Right lung (tissue), 5 donors: ENCODE results near the gene TNS3. TPM values are rescaled to one million over a fixed set of nuclear protein-coding genes. Genes with fewer than 3 reads are reported as not detected.

Experiments
- DNase-seq, 2 donors: peaks; one replicate each; pipeline ENCODE4 v3.0.0-alpha.2; 2013
- polyA plus RNA-seq, 5 donors: library from polyadenylated mRNA; unstranded; fragments of 120-200 nt; gene quantifications; one replicate each; pipeline versions ENCODE4 v1.2.1 to v1.2.3, GENCODE V29; 2013; ENCODE audit warnings: inconsistent platforms in 1 of 5, low replicate concordance in 1 of 5; ENCODE audit not compliant: insufficient read length in 5 of 5, insufficient read depth in 1 of 5

Gene TNS3
- polyA plus RNA-seq, 5 donors = 76.8 to 102 (median 95.4) TPM

DNA sequence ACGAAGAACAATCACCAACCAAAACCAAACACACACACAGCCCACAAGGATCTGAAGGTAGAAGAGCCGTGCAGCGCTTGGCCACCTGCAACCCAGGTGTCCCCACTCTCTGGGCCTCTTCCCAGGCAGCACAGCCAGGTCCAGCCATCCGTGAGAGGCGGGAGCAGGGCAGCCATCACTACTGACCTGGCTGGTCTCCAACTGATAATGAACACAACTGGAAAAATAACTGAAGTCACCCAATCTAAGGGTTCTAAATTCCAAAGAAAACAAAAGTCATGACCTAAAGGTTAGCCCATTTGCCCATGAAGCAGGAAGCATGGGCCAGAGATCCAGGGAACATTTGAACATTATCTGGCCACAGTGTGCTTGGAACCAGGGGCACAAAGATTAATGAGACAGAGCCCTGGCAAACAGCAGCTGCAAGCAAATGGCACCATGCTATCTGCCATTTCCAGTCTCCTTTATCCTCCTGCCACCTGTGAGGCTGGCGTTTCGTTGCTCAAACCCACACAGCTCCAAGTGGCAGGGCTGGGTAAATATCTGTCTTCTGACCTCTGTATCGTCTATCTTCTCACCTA, 207.9 kb downstream of the TNS3 start:
- DNase-seq = no peak

DNA sequence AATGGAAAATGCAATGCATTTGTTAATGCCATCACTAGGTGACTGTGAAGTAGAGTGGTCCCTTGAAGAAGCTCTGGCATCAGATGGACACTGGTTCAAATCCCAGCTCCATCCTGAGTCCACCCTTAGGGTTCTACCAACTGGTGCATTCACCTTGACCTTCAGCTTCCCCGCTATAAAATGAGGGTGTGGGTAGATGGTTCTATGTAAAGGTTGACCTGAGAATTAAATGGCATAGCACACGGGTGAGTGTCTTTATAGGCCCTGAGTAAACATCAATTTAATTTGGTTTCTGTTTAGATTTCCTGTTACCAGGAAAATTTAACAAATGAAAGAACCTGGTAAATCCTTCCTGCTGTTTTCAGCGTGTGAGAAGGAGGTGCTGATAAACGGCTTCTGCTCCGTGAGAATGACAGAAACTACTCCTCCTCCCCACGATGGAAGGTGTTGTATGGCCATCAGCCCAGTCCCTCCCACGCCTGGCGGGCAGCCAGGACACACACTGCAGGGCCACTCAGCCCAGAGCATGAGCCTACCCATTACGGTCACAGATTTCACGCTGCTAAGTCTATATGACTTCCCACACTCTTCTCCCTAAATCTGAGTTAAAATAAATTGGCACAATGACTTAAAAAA, 210.1 kb downstream of the TNS3 start:
- DNase-seq = peak; percentile 67 to 71

DNA sequence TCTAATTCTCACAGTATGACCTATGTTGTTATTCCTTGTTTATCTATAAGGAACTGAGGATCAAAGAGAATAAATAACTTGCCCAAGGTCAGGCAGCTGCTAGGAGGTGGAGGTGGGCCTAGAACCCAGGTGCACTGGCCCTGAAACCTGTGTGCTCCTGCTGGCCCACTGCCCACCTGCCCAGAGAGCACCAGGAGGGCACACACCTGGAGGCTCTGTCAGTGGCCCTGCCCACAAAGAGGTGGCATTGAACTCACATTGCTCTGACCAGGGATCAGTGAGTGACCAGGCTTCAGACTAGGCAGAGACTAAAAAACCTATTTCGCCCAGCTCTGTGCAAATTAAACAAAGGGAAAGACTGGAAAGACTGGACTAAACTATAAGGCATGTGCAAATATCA, 210.6 kb downstream of the TNS3 start:
- no peak for DNase-seq

DNA sequence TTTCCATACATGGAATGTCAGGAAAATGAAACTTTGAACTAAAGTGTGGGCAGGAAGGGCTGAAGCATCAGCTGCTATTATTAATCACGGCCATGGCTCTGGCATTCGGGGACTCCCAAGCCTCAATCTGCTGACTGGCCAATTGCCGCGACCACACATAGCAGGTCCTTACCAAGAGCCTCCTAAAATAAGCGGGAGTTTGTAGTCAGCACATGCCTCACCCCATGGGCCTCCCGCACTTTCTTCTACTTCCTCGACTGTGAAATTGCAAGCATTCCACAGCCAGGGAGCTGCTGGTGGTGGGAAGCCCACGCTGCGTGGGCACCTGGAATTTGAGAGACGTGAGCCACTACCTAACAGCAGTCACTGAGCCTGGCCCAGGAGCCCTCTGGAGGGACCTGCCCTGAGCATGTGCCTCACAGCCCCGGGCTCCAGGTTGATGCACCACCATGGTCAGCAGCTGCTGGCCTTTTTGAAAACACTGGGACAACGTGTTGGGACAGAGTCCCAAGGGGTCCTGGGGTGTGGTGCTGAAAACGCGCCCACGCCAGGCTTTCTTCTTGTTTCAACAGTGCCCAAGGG, 211.4 kb downstream of the TNS3 start:
- DNase-seq = no peak

DNA sequence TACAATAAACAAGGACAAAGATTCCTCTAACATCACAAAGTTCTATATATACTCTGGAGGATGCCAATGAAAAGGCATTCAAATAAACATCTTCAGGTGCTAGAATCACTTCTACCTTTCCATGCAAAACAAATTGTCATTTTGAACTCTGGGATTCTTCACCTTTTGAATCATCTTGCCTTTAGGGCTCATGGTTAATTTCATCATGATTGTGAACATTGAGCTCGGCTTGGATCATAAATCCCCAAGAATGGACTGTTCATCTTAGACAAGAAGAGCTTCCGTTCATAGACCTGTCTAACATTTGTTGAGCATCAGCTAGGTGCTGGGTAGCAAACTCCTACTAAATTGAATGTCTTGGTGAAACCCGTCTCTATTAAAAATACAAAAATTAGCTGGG, 212.2 kb downstream of the TNS3 start:
- DNase-seq = no peak

DNA sequence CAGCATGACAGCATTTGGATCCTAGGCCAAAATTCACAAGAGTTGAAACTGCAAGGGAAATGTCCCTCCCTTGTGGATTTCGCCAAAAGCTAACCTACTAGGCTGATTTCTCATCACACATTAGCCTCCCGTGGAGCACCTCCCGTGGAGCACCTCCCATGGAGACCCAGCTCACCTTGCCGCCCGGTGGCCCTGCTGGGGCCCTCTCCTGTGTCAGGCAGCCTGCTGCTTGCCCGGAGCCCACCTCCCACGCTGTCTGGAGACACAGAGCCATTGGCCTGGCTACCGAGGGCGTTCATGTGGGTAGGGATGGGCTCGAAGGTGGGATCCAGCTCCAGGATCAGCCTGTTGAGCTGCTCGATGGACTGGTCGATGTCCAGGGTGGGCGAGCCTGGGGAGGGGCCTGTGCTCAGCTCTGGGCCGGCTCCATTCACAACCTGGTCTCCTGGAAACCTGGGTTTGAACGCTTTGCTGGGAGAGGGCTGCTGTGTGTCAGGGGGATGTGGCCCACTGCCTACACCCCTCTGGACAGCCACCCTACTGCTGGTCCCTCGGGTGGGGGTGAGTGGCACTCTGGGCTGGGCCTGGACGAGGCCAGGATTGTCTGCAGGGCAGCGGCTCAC, 213.6 kb downstream of the TNS3 start:
- DNase-seq = no peak

DNA sequence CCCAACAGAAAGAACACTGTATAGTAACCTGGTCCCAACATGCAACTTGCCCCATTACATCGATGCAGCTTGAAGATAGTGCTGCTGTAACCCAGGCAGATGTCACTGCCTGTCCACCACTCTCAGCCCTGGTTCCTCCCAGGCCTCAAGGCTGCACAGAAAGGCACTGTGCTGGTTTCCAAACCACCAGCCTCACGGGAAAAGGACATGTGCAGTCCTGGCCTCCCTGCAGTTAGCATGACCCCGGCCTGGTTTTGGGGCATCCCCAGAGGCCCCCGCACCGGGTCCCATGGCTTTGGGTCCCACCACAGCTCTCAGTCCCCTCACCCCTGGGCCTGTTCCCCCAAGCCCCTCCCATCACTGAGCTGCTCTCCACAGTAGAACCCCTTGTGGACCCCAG, 214.5 kb downstream of the TNS3 start:
- no peak for DNase-seq

DNA sequence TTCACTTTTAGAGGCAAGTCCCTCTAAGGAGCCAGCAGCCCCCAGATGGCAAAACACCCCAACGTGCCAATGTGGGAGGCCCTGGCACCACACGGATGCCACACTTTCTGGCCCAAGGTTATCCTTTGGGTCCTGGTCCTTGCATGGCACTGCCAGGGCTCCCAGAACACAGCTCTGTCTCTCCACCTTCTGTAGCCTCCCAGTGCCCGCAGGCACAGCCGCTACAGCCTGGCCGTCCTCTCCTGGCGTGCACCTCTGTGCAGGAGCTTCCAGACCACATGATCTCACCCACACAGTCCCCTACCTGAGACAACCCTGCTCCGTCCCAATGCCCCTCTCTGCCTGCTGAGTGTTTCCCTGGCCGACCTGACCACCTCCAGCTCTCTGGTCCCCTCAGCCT, 215.0 kb downstream of the TNS3 start:
- DNase-seq = no peak

DNA sequence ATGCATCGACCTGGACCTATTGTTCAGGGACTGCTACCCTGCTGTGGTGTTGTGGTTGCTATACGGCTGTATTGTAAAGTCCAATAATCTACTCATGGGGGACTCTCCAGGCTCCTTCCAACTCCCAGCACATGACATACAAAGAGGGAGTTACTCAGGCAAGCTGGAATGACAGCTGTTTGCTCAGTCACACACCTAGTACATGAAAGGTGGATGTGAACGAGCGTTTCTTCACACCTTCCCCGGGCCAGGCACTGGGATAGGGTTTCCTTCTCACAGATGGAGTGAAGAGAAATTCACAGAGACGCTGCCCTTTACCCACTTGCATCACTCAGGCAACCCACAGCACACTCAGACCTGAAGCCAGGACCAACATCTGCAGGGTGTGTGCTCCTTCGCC, 215.7 kb downstream of the TNS3 start:
- DNase-seq = no peak

DNA sequence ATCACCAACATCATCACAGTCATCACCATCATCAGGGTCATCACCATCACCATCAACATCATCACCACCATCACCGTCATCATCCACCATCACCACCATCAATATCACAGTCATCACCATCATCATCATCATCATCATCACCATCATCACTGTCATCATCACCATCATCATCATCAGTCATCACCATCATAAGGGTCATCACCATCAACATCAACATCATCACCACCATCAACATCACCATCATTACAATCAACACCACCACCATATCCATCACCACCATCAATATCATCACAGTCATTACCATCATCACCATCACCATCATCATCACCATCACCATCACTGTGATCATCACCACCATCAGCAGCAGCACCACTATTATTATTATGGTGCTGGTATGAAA, 218.9 kb downstream of the TNS3 start:
- DNase-seq = no peak

DNA sequence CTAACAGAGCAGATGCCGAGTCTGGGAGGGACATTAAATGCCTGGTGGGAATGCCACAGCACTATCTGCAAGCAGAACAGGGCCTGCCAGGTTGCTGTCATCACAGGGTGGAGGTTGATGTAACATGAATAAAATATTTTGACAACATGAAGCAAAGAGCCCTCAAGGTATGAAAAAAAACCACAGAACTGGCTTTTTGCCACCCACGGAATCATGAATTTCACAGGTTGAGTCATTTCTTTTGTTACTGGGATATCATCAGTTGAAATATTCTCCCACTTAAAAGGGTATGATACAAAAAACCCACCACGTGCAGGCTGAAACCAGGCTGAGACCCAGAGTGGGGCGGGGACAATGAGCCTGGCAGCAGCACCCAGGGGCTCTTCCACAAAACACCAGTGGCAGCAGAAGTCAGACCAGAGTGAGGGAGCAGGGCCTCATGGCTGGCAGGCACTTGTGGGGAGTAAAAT, 220.1 kb downstream of the TNS3 start:
- DNase-seq = no peak

DNA sequence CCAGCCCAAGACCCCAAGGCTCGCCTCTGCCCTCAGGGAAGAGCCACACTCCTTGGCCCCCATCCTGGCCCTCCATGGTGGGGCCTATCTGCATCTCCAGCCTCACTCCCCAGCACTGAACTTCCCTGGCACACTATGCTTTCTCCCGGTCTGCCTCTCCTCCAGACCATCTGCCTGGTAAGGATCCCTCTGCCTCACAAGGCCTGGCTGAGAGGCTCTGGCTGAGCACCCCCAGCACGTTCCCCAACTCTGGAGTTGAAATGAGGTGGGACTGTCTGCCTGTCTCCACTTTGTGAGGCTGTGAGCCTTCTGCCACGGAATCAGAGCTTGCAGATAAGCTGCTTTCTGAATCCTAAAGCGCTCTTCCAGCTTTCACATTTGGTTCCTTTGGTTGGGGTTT, 220.7 kb downstream of the TNS3 start:
- no peak for DNase-seq

DNA sequence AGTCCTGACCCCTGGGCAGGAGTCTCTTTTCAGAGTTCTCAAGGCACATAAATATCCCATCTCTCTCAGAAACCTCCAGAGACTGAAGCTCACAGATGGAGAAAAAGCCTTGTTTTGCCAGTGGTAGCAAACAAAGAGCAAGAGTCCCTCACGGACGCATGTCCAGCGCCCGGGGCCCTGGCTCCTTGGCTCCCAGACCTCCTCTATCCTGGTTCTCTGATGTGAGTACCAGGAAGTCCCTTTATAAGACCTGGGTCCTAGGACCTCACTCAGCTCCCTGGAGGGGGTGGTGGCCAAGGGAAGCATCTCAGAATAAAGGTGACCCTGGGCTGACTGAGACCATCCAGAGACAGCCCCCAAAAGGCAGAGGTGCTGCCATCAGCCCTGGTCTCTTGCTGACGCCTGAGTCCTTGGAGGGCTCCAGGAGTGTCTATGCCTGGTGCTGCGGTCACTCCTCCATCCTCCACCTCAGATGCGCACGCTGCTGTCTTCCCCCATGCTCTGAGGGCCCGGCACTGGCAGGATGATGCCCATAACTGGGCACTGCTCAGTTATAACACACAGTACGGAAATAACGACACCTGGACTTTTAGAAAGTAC, 221.5 kb downstream of the TNS3 start:
- no peak for DNase-seq

DNA sequence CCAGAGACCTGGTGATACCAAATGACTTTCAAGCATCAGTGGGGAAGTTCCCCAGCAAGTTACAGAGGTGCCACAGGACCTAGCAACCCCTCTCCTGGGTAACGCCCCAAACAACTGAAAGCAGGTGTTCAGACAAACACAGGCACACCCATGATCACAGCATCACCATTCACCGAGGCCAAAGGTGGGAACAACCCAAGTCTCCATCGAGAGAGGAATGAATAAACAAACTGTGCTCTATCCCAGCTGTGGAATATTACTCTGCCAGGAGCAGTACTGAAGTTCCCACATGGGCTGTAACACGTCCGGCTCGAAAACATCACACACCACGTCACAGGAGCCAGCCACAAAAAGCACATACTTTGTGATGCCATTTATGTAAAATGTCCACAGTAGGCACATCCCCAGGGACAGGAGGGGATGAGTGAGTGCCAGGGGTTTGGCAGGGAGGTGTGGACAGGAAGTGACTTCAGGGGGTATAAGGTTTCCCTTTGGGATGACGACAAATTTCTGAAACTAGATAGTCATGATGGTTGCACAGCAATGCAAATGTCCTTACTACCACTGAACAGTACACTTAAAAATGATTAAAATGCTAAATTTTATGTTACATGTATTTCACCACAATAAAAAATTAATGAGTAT, 222.8 kb downstream of the TNS3 start:
- DNase-seq = no peak

DNA sequence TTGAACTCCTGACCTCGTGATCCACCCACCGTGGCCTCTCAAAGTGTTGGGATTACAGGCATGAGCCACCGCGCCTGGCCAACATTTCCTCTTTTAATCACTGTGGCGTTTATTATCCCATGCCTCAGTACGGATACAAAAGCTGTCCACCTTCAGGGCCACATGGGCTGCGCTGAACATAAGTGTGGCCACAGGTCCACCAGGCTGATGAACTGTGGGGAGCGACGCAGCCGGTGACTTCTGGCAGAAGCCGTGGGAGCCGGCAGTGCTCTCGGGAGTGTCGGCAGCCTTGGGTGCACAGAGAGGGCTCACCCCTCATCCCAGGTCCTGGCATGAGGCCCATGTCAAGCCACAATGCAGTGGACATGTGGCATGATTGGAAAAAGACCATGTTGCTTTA, 223.6 kb downstream of the TNS3 start:
- DNase-seq = no peak

DNA sequence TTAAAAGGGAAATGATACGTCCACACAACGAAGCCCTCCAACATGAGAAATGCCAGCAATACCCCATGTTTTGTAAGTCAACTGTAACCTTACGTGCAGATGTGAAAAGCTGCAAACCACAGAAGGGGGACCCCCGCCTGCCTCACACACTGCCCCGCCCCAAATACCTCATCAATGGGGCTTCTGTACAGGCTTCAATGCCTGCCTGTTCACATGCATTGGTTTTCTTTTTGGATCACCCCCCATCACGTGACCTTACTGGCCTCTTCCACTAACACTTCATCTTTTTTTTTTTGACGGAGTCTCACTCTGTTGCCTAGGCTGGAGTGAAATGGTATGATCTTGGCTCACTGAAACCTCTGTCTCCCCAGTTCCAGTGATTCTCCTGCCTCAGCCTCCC, 224.0 kb downstream of the TNS3 start:
- DNase-seq = no peak

DNA sequence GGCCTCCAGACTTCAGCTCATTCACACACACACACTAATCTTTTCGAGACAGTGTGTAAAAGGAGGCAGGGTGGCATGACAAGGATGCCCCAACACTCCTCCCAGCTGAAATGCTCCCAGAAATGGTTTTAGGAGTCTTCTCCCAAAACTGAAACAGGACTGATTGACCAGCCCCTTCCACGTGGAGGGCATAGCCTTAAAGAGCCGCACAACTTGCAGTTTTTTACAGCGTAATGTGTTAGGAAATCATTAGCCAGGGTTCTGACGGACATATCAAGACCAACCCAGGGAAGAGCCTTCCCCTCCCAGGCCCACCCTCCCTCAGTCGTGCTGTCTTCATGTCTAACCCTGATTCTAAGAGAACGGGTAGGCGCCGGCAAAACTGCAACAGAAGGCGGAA, 224.6 kb downstream of the TNS3 start:
- no peak for DNase-seq

DNA sequence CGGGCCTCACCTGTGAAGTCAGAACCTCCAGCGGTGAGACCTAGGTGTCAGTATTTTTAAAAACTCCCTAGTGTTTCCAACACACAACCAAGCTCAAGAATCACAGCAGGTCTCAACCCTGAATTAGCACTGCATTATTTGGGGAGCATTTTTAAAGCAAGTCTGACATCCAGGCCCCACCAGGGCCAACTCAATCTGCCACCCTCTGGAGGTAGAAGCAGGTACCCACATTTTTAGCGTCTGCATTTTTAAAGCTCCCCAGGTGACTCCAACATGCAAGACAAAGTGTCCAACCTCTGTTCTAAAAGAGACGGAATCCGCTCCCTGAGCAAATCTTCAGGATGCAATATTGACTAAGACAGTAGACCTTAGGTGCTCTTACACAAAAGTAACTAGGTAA, 225.7 kb downstream of the TNS3 start:
- DNase-seq = no peak

DNA sequence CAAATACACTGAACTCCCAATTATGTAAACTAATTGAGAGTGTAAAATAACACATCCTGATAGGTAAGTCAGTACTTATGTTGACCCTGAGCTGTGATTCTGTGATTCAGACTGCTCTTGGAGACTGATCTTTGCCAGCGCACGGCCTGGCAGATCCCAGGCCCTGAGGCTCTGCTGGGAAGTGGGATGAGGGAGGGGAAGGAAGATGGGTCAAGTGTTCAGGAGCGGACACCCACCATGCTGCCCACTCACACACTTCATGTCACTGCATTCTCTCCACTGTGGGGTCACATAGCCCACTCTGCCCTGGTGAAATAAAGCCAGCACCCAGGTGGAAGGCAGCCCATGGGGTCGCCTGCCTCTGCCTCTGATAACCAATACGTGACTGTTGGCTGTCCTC, 226.2 kb downstream of the TNS3 start:
- no peak for DNase-seq

DNA sequence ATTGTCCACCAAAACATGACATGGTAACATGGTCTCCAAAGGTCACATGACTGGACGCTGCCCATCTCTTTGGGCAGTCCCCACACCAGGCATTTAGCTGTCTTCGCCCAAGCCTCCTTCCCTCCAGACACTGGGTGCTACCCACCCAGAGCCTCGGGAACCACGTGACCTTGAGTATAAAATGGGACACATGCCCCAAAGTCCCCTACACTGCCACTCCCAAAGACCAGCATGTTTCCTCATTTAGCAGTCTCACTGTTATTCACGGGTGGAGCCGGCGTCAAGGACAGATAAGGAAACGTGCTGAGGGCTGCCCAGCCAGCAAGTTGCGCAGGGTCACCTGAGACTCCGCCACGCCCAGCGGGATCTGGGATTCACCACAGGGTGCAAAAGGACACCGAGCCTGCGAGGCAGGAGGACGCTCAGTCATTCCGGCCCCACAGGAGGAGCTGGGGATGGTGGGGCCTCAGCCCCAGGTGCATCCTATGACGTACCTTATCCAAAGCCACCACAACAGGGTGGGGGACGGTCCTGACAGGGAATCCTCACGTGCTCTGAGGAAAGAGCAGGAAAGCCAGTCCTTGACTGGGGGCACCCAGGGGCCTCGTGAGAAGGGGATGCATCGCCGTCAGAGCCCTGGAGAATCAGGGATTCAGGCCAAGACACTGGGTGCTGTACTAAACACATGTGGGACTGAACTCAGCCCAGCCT, 226.9 kb downstream of the TNS3 start:
- DNase-seq = no peak

DNA sequence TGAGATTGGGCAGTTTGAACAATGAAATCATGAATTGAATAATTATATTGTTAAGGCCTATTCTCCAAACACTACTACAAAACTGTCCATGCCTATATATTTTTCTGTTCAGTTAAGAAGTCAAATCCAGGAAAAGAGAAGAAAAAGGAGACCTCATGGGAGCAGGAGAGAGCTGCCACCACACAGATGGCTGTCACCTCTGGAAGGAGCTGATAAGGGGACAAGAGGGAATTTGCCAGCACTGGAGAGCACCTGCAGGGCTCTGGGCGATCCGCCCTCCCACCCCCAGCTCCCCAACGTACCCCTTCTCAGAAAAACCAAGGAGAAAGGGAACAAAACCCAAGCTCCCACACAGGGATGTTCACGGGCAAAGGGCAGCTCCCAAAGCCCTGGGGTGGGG, 227.8 kb downstream of the TNS3 start:
- DNase-seq = no peak
